GM12801 (cell line): ENCODE results near the gene ALDH7A1.

Source experiments
- CTCF ChIP-seq: IDR thresholded peaks from one replicate; pipeline ENCODE4 v1.5.1; 2011; ENCODE audit warnings: control low read depth; ENCODE audit not compliant: insufficient read length; ENCODE audit errors: extremely low read depth

ALDH7A1 gene

DNA sequence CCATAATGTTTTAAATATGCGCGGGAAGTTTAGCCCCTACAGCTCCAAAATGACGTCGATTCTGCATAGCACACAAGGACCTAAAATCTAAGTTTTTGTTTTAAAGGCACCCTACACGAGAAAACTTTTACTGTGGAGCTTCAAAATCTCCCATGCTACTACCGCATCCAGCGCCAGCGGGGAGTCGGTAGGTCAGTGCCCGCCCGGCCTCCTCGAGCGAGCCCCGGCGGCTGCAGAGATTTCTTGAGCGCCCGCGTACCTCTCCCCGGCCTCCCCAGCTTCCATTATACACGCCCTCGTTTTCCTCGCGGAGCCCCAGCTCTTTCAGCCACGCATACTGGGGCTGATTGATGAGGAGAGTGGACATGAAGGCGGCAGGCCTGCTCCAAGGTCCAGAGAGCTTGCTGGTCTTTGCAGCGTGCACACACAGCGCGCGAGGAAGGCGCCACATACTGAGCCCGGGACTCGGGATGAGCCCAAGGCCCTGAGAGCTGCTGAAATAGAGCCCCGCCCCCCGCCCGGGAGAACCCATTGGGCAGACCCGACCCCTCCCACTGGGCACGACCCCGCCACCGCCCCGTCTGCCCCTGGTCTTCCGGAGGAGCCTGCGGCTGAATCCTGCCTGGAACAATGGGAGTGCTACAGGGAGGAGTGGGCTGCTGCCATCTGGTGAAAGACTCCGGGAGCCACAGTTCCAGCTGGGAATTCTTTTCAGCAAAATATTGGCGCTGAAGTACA, at the start of gene ALDH7A1:
ALDH7A1 (minus strand) TSS at position 472 of the 738 bp plus-strand sequence; CDS start at position 451, 21 bp downstream.
- TF ChIP-seq CTCF = no peak

- no peak for TF ChIP-seq CTCF
These were observed 46.4 kb upstream of the ALDH7A1 start for GRCh38 chr5:126641387-126641786.

DNA sequence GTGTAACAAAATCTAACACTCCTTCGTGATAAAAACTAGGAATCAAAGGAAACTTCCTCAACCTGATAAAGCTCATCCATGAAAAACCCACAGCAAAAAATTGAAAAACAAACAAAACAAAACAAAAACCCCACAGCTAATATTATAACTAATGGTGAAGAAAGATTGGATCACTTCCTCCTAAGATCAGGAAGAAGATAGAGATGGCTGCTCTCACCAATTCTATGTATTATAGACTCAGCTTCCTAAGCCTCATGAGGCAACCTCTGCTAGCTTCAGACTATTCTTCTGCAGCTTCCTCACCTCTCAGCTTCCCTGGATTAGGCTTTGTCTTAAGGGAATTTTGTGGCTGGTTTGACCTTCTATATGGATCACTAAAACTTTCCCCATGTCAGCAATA, 45.8 kb upstream of the ALDH7A1 start:
- no peak for TF ChIP-seq CTCF

DNA sequence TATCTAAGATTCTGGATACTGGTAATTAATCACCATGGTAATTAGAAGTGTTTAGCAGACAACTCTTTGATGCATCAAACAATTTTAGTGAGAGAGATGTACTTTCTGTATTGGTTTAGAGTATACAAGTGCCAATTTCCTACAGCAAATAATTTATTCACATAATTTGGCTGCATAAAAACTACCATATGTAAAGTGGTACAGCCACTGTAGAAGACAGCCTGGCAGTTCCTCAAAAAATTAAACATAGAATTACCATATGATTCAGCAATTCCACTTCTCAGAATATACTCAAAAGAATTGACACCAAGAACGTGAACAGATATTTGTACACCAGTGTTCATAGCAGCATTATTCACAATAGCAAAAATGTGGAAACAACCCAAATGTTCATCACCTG, 41.9 kb upstream of the ALDH7A1 start:
- TF ChIP-seq CTCF = no peak

- TF ChIP-seq CTCF = no peak
These were observed 40.6 kb upstream of the ALDH7A1 start for GRCh38 chr5:126635585-126635984.

GRCh38 chr5:126633552-126633951, 38.5 kb upstream of the ALDH7A1 start:
- no peak for TF ChIP-seq CTCF

DNA sequence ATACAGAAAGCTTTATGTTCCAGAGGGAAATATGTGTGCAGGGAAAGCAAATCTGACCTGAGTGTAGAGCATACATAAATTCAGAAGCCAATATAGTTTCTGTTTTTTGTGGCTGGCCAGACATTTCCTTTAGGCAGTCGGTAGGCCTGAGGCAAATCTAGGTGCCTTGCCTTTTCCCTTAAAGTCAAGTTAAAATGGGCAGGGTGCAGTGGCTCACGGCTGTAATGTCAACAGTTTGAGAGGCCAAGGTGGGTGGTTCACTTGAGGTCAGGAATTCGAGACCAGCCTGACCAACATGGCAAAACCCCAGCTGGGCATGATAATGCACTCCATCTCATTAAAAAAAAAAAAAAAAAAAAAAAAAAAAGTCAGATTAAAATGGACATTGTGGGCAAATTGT, 36.9 kb upstream of the ALDH7A1 start:
- TF ChIP-seq CTCF = no peak
